ENCODE results near the gene PDE4B.

GRCh38 chr1:65985393-65986066, 192.8 kb downstream of the PDE4B start:
- TF ChIP-seq CTCF (IDR thresholded peaks at IDR 0.05), result no peak
- no peak for TF ChIP-seq POLR2A (IDR thresholded peaks at IDR 0.05)

Data from esophagus squamous epithelium (tissue), 4 donors.